Measurements from ENCODE around the gene ZBTB20.

ZBTB20 gene

GRCh38 chr3:115156046-115156654, 9.1 kb upstream of the ZBTB20 start:
- TF ChIP-seq RARB (CRISPR knock-in tag; IDR thresholded peaks at IDR 0.05), result no peak
- 0 out of 2 replicates have a peak, but pooled peaks have one; percentile 71 for TF ChIP-seq SNAI2 (CRISPR knock-in tag; IDR thresholded peaks at IDR 0.05)
- TF ChIP-seq PATZ1 (CRISPR knock-in tag; IDR thresholded peaks at IDR 0.05; ENCODE audit: borderline replicate concordance), result no peak
- TF ChIP-seq CSDC2 (CRISPR knock-in tag; IDR thresholded peaks at IDR 0.05), result no peak
- TF ChIP-seq ARNTL (CRISPR knock-in tag; IDR thresholded peaks at IDR 0.05; ENCODE audit: borderline replicate concordance, low read depth), result no peak
- no peak for ATAC-seq

GRCh38 chr3:115154611-115155010, 7.5 kb upstream of the ZBTB20 start:
- ATAC-seq, result no peak
- no peak for TF ChIP-seq ZNF70 (CRISPR knock-in tag; IDR thresholded peaks at IDR 0.05)
- no peak for TF ChIP-seq CSDC2 (CRISPR knock-in tag; IDR thresholded peaks at IDR 0.05)
- TF ChIP-seq RARB (CRISPR knock-in tag; IDR thresholded peaks at IDR 0.05), result no peak
- no peak for TF ChIP-seq ZNF8 (CRISPR knock-in tag; IDR thresholded peaks at IDR 0.05)
- TF ChIP-seq BACH2 (CRISPR knock-in tag; IDR thresholded peaks at IDR 0.05; ENCODE audit: borderline replicate concordance), result no peak

- no peak for ATAC-seq
- TF ChIP-seq ESRRG (CRISPR knock-in tag; IDR thresholded peaks at IDR 0.05) (no peak), ZFP3 (CRISPR knock-in tag; IDR thresholded peaks at IDR 0.05) (no peak), SNAI2 (CRISPR knock-in tag; IDR thresholded peaks at IDR 0.05) (no peak), OSR1 (CRISPR knock-in tag; IDR thresholded peaks at IDR 0.05) (no peak), GLIS3 (CRISPR knock-in tag; IDR thresholded peaks at IDR 0.05) (no peak), TOX (CRISPR knock-in tag; IDR thresholded peaks at IDR 0.05; ENCODE audit: borderline replicate concordance) (no peak), CSRNP3 (CRISPR knock-in tag; IDR thresholded peaks at IDR 0.05) (no peak), TCF4 (CRISPR knock-in tag; IDR thresholded peaks at IDR 0.05; ENCODE audit: borderline replicate concordance) (no peak), ZC3H10 (CRISPR knock-in tag; IDR thresholded peaks at IDR 0.05) (no peak), CSDC2 (CRISPR knock-in tag; IDR thresholded peaks at IDR 0.05) (no peak), CREB5 (CRISPR knock-in tag; IDR thresholded peaks at IDR 0.05; ENCODE audit: low read depth) (no peak), RARB (CRISPR knock-in tag; IDR thresholded peaks at IDR 0.05) (no peak), ZFP30 (CRISPR knock-in tag; IDR thresholded peaks at IDR 0.05) (no peak), TSHZ2 (CRISPR knock-in tag; IDR thresholded peaks at IDR 0.05) (no peak), ZNF565 (CRISPR knock-in tag; conservative IDR thresholded peaks at IDR 0.05; ENCODE audit: low read depth) (no peak), ZNF70 (CRISPR knock-in tag; IDR thresholded peaks at IDR 0.05) (no peak), PPARA (CRISPR knock-in tag; IDR thresholded peaks at IDR 0.05; ENCODE audit: borderline replicate concordance) (no peak), POU6F1 (CRISPR knock-in tag; IDR thresholded peaks at IDR 0.05; ENCODE audit: borderline replicate concordance, low read depth) (no peak)
These were observed 4.8 kb upstream of the ZBTB20 start for GRCh38 chr3:115151921-115152320.

Data from SK-N-SH treated with all-trans-retinoic acid at 6 μM for 48 hours (cell line).